GM12892 (cell line): ENCODE results near the gene SMPD3.

Source experiments
- POLR2A ChIP-seq: IDR thresholded peaks from 2 replicates; pipeline ENCODE4 v1.6.1; 2011; ENCODE audit warnings: low read depth, low read length, control low read depth
- POLR2AphosphoS5 ChIP-seq: IDR thresholded peaks from 2 replicates; pipeline ENCODE4 v1.6.1; 2011; ENCODE audit warnings: low read depth, low read length, control low read depth
- TAF1 ChIP-seq: IDR thresholded peaks from 2 replicates; pipeline ENCODE4 v1.6.1; 2011; ENCODE audit warnings: low read depth, mild to moderate bottlenecking, control low read depth, low read length, borderline replicate concordance

DNA sequence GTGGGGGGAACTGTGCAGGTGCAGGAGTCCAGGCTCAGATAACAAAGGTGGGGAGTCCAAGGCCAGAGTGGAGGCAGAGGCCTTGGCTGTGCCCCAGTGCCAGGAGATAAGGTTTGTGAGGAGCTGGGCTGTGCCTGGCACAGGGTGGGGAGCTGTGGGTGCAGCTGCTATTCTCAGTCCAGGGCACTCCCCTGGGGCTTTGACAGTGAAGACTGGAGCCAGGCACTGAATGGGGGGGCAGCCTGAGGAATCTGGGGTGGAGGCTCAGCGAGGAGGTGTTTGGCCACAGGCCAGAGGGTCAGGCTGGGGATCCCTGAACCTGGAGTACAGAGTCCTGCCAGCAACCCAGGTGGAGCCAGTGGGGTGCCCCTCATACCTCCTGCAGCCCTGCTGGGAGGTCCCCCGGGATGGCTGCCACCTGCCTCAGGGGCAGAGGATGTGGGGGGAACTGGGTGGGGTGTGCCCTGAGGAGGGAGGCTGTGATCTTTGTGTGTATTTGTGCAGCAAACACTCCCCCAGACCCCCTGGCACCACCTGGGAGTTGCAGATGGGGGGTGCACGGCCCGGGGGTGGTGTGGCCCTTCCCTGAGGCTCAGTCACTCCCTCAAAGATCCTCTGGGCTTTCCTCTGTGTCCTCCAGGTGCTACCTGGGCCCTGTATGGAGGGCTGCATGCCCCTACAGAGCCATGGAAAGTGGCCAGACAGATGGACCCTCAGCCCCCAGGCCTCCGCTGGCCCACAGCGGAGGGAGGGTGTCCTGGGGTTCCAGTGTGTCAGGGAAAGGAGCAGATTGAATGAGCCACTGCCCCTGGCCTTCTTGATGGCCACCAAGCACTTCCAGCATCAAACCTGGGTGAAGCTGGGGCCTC, 44.5 kb upstream of the SMPD3 start:
- TF ChIP-seq POLR2A (no peak), POLR2AphosphoS5 (no peak), TAF1 (no peak)
